Stimulated activated CD8-positive, alpha-beta memory T cell treated with anti-CD3 and anti-CD28 coated beads, Interleukin-4, amount 100 ng/mL, for 48 hours (primary cell): ENCODE results near the gene CCDC184.
"Not testable (repeated sequence)": the region's sequence is repeated elsewhere in the genome, so short reads cannot be mapped to it uniquely, and the experiment has no call there.

Experiments used
- DNase-seq: peaks from one replicate; pipeline ENCODE4 v3.0.0-alpha.2; 2020

Gene CCDC184

DNA sequence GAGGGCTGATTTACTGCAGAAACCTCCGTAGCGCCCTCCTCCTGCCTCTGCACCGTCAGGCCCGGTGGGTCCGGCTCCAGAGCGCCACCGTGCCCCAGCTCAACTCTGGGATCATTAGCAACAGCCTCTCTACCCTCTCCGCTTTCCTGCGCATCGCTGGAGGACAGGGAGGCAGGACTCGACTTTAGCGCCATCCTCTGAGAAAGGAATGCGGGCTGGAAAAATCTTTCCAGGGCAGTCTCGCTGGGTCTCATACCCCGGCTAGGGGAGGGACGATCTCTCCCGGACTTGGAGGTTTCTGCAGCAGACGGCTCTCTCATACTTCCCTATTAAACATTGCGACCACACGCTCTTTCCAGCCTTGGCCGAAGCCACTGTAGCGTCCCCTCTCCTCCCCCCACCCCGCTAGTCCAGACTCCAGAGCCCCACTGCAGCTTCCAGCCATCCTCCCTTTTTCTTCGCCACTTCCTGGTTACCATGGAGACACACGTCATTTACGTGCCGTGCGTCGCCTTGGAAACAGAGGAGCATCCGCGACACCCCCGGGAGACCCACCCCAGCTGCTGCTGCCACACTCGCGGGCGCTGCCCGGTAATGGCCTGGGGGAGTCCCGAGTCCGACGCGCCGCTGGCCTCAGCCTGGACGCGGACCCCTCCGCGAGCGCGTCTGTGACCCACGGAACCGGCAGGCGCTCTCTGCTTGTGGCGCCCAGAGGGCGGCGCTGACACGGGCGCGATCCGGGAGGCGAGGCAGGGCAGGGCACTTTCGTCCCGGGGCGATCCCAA lies at the start of gene CCDC184:
Gene CCDC184 (plus strand): TSS at position 554 of the 785 bp plus-strand sequence. CDS start 479 bp downstream, outside the sequence.
- DNase-seq: peak; percentile 77

DNA sequence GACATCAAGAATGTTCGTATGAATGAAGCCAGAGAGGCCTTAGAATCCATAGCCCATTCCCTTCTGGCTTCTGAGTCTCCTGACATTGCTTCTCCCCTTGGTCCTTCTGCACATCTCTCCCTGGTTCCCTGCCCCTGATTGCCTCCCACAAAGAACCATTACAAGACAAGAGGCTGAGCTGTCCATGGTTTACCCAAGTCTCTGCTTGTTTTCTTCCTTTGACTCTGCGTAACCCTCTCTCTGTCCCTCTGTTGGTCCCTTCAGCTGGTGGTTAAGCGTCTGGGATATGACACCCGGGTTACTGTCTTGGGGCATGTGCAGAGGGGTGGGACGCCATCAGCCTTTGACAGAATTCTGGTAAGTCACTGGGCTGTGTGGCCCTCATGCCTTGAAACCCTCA lies 48.4 kb upstream of the CCDC184 start:
- DNase-seq: no peak

DNA sequence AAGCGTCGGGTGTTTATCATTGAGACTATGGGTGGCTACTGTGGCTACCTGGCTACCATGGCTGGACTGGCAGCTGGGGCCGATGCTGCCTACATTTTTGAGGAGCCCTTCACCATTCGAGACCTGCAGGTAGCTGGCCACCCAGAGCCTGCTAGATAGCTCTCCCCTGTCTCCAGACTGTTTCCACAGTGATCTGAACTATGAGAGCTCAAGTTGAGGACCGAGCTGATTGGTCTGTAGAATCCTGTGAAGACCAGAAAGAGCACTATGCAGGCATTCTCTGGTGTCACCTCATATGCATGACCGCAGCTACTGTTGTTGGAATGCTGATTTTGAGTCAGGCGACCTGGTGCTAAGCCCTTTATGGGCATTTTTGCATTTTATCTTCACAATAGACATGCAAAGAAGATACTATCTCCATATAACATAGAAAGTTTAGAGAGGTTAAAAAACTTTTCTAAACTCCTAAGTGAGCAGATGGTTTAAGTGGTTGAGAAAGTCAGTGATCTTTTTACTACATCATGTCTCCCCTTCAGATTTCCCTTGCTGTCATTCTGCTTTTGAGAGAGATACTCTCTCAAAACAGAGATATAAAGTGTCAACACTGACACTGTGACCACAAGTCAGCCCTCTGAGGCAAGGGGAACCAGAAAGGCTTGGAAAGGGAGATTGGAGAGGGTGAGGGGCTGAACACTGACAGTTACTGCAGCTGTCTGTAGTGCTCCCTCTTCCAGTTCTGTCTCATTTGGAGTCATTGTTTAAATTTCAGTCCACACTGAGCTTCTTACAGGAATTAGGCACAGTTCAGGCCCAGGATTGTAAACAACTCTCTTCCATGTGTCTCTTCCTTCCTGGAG lies 40.4 kb upstream of the CCDC184 start:
- no peak for DNase-seq

DNA sequence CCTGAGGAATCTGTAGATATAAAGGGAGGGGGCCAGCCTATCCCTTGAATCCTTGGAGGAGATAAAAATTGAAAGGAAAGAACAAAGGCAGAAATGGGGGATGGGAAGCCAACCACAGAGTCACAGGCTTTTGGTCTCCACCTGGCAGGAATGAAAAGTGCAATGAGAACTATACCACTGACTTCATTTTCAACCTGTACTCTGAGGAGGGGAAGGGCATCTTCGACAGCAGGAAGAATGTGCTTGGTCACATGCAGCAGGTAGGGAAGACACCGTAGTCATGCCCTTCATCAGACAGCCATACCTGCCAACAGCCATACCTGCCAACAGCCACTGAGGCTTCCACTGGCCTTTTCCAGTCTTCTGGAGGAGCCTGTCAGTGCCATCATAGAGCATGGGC lies 39.5 kb upstream of the CCDC184 start:
- DNase-seq: no peak

DNA sequence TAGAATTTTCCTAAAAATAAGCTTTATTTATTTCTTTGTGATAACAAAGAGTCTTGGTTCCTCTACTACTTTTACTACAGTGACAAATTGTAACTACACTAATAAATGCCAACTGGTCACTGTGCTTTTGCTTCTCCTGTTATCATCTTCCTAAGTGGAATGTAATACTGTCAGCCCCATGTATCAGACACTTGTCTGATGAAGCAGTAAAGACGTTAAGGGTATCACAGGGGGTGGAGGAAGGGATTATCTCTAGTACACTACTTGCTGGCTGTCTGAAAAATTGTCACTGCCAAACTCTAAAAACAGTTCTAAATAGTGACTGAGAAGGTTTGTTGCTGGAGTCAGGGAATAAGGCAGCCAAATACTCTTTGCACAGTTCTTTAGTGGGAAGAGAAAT lies 37.5 kb upstream of the CCDC184 start:
- DNase-seq: no peak

DNA sequence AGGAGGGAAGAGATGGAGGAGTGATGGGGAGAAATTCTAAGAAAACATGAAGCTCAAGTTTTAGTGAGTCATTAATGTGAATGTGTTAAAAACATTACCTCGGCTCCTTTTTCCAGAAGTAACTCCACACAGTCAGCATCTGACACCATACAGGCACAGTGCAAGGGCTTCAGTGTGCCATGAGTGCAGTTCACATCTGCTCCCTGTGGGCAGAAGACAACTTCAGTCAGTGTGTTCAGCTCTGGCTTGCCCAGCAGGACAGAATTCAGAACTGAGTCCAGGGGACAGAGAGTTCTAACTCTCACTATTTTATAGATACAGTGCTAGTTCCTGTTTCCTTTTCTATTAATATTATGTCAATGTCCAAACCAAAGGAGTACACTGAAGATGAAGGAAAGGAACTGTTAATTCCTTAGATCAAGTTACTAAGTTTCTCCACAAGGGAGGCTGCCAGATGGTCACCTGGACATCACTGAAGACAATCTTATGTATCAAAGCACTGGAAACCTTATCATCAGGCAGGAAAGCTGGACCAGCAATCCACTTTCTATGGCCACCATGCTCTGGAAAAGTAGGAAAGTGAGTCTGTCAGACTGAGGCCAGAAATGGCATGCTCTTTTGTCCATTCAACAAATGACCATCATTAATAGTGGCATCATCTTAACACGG lies 32.2 kb upstream of the CCDC184 start:
- DNase-seq: no peak

DNA sequence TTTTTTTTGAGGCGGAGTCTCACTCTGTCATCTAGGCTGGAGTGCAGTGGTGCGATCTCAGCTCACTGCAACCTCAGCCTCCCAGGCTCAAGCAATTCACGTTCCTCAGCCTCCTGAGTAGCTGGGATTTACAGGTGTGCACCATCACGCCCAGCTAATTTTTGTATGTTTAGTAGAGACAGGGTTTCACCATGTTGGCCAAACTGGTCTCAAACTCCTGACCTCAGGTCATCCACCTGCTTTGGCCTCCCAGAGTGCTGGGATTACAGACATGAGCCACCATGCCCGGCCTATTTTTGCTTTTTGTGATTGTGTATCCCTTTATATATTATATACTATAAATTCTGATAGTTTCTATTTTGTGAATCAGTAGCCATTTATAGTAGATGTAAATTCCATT lies 27.7 kb upstream of the CCDC184 start:
- not testable (repeated sequence) for DNase-seq

DNA sequence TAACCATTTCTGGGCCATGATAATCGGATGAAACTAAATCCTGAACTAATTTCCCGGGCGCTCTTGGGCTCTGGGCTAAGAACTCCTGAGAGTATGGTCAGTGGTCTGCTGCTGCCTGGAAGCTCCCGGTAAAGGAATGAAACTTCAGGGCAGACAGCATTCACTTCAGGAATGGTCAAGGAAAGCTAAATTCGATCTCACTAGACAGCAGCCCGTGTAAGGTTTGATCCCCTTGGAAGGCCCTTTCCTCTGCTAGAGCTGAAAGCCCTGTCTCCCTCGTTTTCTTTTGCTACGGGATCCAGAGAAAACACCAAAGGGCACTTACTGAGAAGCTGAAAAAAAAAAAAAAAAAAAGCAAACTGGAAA lies 26.8 kb upstream of the CCDC184 start:
- DNase-seq: no peak

DNA sequence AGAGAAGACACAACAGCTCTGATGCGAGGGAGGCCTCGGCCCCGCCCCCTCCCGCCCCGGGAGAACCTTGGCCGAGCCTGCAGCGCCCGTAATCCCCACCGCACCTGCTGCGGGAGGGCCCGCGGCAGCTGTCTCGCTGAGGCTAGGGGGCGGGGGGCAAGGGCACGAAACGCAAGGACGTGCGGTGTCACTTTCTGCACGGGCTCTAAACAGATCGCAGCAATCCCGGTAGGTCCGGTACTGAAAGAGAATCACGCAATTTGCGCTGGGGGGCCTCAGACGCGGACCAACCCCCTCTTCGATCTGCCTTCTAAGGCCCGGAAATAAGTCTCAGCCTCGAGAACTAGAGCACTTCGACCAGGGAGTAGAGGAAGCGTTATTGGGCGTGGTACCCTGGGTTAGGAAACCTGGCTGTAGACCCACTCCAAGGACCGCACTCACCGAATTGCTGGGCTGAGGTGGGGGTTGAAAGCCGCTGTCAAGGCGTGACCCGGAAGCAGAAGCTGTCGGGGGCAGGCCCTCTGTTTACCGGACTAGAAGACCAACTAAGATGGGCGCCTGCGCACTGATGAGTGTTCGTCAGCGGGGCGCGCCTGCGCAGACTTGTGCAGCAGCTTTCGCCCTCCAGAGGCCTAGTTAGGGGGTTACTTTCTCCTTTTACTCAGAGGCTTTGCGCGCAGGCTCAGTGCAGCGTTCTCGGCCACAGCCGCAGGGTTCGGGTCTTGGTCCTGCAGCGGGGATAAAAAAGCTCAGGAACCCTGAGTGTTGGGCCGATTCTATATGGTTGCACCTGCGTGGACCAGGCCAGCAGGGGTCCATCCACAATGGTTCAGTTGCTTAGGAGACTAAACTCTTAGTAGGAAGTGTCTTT lies 26.2 kb upstream of the CCDC184 start, which contains the start of gene ASB8:
Gene ASB8 (minus strand): TSS at position 498 of the 871 bp plus-strand sequence. CDS start 4,019 bp downstream, outside the sequence.
- DNase-seq: peak; percentile 99

DNA sequence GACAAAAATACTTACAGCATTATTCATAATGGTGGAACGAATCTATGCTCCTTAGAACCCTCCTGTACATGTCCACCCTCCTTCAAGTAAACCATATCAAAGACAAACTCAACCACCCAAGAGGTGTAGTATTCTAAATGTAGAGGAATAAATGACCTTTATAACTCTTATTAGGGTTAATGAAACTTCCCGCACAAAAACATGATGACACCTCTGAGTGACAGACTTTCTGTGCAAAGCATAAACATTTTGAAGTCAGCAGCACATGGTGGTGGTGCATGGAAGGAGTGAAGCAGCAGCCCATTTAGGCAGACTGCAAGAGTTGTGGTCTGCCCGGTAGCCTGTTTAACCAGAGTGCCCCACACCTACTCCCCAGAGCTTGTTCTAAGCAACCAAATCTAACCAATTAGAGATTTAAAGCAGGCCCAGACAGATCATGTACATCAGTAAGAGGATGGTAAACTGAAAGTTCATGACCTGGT lies 25.5 kb upstream of the CCDC184 start:
- peak; percentile 38 for DNase-seq

DNA sequence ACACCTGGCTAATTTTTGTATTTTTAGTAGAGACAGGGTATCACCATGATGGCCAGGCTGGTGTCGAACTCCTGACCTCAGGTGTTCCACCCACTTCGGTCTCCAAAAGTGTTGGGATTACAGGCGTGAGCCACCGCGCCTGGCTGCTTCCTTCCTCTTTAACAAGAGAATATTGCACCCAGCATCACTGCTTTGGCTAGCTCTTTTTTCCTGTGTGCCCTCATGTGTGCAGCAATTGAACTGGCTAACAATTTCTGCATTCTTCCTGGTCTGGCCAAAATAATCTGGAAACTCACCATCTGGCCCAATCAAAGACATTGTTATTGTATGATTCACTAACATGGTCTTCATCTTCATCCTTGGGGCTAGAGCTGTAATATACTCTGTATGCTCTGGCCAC lies 23.4 kb upstream of the CCDC184 start:
- no peak for DNase-seq

DNA sequence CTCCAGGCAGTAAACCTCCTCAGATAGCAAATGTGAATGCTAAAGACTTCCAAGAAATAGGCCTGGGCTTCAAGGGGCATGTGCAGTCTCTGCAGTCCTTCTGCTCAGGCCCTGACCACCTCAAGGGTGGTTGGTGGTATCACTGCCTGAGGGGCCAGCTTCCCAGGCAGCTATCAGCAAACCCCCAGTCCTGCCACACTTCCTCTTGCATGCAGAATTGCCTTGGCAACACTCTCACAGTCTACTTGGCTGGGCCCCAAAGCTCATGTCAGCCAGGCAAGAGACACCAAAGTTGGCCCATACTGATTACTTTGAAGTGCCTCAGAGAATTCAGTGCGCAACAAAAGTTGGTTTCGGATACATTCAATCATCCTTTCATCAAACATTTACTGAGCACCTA lies 22.6 kb upstream of the CCDC184 start:
- no peak for DNase-seq

DNA sequence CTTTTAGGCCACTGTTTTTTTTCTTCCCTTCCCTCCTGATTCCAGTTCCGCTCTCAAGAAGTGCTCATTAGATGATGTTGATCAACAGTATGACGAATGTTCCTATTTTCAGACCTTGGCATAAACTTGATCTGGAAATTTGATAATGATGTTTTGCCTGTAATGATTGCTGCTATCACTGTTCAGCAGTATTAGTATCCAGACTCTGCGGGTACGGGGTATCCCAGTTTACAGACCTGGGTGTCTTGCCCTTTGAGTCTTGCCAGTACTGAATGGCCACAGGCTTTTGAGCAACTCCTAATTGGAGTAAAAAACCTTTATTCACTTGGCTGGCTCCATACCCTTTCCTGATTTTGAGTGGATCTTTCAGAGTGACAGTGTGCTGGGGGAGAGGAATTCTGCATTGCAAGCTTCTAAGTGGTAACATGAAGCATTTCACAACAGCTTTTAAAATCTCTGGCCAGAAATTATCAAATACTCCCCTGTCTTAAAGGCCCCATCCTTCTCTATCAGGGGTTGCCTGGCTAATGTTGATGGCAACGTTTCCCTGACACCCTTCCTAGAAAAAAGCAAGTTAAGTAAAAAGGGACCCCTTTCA lies 20.2 kb upstream of the CCDC184 start:
- DNase-seq: no peak

DNA sequence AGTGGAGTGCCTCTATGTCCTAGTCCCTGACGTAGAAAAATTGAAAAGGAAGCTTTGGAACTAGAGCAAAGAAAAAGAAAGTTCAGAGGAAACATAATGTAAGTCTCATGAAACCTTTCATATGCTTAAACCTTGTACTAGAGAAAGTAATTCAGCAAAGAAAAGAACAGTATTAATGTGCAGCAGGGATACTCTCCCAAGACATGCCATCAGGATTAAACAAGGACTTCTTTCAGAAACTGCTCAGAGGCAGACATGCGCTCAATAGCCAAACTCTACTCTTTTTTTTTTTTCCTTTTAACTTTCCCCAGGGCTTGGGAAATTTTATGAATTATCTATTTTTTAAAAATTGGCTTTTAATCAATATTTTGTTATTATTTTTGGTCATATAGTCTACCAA lies 19.0 kb upstream of the CCDC184 start:
- no peak for DNase-seq

DNA sequence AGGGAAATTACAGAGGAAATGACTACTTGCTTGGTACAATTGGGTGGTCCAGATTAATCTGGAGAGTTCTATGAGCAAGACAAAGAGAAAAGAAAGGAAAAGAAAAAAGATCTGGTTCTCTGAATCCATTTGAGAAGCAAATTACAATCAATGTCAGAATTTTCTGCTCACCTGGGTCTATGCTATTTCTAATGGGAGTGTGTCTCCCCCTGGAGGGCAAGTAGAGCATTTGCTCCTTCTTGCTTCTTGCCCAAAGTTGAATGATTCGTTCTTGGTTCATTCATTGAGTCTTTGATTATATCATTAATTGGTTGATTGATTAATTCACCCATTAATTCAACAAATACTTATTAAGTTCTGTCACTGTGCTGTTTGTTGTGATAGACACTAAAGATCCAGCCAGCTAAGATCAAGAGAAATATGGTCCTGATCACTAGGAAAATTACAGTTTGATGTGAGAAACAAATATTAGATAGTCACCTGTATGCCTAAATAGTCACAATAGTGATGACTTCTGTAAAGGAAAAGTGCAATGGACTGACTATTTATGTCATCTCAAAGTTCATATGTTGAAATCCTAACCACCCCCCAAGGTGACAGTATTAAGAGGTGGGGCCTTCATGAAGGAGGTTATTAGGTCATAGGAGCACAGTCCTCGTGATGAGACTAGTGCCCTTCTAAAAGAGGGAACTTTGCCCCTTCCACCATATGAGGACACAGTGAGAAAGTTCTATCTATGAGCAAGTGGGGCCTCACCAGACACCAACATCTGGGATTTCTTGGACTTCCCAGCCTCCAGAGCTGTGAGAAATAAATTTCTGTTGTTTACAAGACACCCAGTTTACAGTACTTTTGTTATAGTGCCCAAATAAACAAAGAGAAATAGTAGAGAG lies 18.1 kb upstream of the CCDC184 start:
- DNase-seq: no peak

DNA sequence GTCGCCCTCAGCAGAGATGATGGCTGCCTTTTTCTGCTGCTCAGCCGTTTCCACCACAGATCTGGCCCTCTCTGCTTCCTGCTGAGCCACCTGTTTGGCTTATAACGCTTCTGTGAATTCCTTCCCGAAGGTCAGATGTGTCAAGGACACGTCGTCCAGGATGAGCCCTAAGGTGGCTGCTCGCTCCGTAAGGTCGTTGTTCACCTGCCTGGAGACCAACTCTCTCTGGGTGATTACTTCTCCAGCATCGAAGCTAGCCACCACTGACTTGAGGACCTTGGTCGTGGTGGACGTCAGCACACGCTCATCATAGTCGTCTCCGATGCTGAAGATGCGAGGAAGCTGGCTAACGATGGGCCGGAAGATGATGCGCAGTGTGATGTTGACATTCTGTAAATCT lies 14.4 kb upstream of the CCDC184 start:
- DNase-seq: no peak

DNA sequence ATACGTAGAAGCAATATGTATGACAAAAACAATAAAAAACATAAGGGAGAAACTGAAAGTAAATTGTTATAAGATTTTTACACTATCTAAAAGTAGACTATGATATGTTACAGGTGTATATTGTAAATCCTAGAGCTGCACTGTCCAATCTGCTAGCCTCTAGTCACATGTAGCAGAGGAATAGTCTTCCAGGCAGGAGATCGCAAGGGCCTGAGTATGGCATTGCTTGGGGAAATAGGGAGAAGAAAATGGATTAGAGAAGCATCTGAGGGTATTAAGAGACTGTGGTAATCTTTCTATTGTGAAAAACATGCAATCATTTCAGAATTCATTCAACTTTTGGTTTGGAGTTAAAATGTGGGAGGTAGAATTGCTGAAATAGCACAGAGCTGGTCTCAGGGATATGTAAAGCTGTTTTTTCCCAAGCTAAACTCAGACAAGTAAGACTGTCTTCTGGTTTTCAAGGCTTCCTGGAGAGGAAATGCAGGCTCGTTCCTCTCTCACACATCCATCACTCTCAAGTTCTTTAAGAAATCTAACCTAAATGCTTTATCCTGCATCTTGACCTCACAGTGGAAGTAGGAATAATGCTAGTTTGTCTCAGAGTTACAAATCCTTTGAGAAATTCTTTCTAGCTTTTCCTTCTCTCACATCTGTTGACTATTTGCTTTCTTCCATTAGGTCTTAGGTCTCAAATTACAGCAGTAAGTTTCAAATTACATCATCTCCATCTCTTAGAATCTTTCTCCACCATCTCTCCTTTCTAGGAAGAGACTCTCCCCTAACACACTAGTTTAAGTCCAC lies 7.6 kb upstream of the CCDC184 start:
- DNase-seq: no peak

DNA sequence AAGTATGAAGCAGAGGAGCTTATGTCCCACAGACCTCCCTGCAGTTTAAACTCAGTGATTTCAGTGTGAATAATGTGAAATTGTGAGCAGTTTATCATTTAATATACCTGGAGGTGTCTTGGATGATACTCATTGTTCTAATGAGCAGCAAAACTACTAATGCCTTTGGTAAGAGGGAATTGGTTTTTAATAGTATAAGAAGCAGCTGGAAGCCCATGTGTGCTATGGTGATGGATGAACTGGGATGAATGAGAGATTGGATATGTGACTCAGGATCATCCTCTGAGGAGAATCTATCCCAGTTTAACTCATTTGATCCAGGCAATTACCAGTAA lies 7.1 kb upstream of the CCDC184 start:
- DNase-seq: no peak

DNA sequence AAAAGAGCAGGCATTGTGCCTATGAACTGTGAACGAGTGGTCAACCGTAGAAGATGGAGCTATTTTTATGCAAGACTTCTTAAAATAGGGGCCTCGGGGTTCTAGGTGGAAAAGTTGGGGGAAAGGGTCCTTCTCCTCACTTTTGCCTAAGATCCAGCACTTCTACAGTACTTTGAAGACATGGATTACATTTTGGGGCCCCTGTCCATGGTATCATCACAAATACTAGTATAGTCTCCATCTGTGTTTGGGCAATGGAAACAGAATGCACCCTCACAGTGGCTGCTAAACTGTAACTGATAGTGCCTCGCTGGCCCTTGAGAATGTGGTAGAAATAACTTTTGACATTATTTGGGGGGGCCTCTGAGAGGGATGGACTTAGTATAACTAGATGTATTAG lies 5.5 kb upstream of the CCDC184 start:
- DNase-seq: no peak

DNA sequence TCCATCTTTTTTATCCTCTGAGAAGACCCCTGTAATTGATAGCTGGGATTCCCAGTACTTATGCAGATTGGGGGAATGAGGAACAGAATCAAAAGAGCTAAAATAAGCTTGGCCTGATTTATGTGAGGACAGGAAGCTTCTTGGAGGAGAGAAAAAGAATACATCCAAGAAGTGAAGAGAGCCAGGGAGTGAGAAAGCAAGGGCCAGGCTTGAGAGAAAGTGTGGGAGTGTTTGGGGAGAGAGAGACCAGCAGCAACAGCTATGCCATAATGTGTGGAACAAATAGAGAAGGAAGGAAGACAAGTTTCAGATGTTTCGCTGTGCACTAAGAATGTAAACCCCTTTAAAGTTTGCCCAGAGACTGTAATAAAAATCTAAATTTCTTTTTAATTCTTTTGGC lies 4.0 kb upstream of the CCDC184 start:
- DNase-seq: no peak
